SIG-M5 (cell line): ENCODE measurements around the gene UBA6.
"Not testable (repeated sequence)": the region's sequence is repeated elsewhere in the genome, so short reads cannot be mapped to it uniquely, and the experiment has no call there.

Source experiments
- DNase-seq: peaks from one replicate; lab custom pipeline; 2025; lab: John Stamatoyannopoulos, UW

The UBA6 gene

DNA sequence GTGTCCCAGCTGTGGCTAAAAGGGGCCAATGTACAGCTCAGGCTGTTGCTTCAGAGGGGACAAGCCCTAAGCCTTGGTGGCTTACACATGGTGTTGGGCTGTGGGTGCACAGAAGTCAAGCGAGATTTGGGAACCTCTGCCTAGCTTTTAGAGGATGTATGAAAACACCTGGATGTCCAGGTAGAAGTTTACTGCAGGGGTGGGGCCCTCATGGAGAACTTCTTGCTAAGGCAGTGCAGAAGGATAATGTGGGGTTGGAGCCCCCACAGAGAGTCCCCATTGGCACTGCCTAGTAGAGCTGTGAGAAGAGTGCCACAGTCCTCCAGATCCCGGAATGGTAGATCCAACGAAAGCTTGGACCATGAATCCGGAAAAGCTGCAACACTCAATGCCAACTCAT, 40.5 kb downstream of the UBA6 start:
- no peak for DNase-seq

DNA sequence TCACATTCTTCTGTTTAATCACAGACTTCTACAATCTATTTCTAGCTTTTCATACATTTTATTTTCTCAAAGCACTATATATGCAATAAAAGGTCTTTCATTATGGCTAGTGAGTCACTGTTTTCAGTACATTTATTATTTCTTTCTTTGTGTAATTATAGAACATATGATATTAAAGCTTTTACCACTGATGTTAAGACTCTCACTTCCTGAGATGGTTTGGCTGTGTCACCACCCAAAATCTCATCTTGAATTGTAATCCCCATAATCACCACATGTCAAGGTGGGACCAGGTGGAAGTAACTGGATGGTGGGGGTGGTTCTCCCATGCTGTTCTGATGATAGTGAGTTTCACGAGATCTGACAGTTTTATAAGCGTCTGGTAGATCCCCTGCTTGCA, 41.9 kb downstream of the UBA6 start:
- no peak for DNase-seq

DNA sequence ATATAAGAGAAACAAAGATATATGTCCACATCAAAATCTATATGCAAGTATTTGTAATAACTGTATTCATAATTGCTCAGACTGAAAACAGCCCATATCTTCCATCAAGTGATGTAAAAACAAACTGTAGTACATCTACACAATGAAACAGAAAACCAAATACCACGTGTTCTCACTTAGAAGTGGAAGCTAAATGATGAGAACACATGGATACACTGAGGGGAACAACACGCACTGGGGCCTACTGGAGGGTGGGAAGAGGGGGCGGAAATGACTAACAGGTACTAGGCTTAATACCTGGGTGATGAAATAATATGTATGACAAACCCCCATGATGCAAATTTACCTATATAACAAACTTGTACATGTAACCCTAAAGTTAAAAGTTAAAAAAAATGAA, 42.7 kb downstream of the UBA6 start:
- no peak for DNase-seq

DNA sequence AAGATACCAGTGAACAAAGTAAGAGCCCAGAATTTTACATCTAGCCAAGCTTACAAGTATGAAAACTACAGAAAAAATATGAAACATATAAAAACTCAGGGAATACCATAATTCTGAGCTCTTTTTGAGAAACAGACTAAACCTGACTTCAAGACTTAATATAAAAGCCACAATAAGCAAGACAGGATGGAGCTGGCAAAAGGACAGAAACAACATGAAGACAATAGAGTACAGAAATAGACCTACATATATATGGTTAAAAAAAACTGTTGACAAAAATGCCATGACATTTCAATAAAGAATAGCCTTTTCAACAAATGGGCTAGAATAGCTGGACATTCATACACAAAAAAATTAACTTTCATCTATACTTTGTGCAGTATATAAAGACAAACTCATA, 49.4 kb downstream of the UBA6 start:
- DNase-seq: no peak

DNA sequence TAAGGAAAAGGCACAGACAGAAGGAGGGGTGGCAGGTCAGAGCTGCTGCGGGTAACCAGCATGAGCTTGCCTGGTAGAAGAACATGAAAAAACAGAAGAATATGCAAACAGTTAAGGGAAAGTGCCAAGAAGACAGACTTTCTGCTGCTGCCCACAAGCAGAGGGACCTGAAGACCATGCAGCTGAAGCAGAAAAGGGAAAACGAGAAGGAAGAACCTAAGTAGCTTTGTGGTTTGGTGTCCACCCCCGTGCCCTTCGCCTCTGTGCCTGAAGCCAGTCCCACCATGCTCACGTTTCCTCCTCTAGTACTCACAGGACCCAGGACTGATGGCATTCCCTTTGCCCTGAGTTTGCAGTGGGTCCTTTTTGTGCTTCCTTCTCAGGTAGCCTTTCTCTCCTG, 62.8 kb downstream of the UBA6 start:
- DNase-seq: no peak

DNA sequence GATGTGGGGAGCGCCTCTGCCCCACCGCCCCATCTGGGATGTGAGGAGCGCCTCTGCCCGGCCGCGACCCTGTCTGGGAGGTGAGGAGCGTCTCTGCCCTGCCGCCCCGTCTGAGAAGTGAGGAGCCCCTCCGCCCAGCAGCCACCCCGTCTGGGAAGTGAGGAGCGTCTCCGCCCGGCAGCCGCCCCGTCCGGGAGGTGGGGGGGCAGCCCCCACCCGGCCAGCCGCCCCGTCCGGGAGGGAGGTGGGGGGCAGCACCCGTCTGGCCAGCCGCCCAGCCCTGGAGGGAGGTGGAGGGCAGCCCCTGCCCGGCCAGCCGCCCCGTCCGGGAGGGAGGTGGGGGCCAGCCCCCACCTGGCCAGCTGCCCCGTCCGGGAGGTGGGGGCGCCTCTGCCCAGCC, 64.0 kb downstream of the UBA6 start:
- not testable (repeated sequence) for DNase-seq

DNA sequence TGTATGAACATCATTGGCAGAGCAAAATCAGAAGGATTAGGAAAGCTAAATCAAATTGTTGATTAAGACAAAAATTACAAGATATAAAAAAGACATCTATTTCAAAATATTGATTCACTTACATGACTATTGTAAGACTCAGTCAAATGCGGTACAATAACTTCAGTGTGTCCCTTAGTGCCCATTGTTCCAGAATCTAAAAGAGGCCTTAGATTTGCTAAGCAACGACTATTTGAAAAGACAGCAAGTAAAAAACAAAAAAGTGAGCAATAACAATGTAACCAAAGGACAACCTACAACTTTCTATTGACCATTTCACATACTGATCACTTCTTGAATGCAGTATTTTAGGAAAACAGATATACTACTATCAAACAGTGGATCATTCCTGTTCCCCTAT, 65.6 kb downstream of the UBA6 start:
- no peak for DNase-seq

DNA sequence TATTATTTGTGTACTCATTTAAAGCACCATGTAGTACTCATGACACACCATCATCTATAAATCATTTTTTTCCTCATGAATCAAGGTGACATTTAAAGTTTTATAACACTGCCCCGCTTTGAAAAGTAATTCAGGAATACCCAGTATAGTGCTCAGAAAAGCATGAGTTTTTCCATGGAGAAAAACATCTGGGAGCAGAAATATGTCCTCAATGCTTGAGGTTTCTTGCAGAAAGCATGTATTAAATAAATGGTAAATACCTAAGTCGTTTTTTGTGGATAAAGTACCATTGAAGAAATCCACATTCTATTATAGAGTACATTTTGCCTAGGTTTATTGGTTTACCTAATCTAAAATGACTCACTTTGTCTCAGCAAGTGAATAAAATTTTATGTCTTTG, 66.2 kb downstream of the UBA6 start:
- DNase-seq: no peak

DNA sequence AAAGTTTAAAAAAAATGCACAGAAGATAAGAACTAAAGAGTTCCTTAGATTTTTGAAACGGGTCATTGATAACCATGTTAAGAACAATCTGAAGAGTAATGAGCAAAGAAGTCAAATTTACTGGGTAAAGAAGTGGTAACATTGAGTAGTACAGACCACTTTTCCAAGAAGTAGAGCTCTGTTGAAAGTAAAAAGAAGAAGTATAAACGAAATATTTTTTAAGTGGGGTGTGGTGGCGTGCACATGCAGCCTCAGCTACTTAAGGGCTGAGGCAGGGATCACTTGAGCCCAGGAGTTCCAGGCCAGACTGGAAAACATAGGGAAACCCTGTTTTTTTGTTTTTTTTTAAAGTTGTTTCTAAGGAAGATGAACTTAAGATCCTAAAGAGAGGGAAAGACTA, 68.5 kb downstream of the UBA6 start:
- DNase-seq: no peak

DNA sequence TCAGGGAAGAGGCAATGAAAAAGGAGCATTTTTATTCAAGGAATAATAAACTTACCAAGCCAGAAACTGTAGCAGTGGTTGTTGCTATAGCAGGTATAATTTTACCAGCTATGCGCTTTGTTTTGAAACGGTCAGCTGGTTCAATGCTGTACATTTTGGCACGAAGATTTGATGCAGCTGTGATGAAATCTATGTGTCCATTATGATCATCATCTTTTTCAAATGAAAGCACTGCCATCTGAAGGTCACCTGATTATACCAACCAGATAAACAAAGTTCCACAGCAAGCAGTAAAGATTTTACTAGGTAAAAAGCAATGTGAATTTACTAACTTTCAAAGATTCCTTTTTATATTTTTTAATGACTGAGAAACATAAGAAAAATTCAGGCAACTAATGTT, 76.0 kb downstream of the UBA6 start:
- DNase-seq: no peak

DNA sequence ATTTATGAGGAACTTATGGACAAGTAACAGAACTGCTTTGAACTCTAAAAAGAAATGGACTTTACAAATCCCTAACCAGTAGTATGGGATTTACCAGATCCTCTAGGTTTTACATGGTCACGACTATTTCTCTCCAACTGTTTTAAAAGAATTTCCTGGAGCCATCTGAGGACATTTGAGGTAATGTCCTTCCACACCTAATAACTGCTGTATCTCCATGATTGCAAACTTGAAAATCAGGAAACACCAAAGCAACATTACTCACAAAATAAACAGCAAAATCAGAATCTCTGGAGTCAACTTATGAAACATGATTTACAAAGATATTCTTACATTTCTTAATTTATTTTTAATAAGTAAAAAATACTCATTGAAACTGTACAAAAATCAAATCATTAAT, 84.5 kb downstream of the UBA6 start:
- DNase-seq: no peak

DNA sequence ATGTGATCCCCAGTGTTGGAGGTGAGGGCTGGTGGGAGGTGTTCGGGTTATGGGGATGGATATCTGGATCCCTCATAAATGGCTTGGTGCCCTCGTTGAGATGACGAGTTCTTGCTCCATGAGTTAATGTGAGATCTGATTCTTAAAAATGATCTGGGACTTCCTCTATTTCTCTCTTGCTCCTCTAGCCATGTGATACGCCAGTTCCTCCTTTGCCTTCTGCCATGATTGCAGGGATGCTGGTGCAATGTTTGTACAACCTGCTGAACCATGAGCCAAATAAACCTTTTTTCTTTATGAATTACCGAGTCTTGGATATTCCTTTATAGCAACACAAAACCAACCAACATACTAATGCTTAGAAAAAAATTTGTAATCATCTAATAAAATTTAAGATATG, 85.8 kb downstream of the UBA6 start:
- DNase-seq: no peak

DNA sequence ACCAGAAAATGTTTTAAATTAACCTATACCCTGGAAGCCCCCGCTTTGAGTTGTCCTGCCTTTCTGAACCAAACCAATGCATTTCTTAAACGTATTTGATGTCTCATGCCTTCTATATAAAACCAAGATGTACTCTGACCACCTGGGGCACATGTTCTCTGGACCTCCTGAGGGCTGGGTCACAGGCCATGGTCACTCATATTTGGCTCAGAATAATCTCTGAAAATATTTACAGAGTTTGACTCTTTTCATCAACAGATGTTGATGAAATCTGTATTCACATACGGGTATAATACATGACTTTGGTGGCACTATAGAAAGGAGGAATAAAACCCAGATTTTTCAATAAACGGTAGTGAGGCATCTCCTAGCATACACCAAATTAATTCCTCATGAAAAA, 86.8 kb downstream of the UBA6 start:
- no peak for DNase-seq

DNA sequence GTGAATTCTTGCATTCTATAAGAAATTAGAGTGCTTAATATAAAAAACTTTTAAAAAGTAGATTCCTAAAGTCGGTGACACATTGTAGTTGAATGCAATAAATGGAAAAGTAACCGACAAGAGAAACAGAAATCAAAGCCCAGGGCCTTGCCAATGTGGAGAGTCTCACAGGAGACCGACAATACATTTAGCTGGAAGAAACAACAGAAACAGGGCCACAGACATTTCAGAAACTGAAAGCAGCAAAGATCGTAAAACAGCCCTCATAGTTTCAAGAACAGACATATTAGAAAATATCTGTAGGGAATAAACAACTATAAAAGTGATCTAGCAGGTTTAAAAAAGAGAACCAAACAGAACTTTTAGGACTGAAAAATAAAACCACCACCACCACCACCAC, 92.9 kb downstream of the UBA6 start:
- no peak for DNase-seq

DNA sequence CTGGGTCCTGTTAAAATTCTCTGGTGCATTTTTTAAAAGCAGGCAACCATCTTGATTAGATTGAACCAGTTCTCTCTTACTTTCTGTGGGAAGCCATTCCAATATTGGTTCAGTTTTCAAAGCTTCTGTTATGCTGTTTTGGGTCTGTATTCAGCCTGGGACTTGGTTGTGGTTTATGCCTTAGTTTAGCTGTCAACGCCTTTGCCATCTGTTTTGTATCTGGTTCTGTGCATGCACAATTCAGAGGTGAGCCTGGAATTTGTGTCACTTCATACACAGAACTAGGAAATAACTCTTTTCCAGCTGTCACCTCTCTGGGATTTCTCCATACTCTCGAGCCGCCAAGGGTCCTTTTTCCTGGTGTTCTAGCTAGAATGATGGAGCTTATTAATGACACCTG, 96.2 kb downstream of the UBA6 start:
- DNase-seq: no peak

DNA sequence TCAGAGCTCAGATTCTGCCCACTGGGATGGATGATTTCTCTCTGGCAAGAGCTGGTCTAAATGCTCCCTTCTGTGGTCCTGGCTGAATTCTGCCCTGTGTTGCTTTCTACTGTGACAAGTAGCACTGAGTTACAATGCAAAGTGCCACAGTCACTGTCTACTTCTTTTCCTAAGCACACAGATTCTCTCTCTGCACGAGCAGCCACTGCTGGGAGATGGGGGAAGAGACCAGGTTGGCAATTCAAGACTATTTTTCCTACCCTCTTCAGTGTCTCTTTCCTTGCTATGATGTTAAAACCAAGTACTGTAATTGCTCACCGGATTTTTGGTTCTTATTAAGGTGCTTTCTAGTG, 97.0 kb downstream of the UBA6 start:
- DNase-seq: no peak

DNA sequence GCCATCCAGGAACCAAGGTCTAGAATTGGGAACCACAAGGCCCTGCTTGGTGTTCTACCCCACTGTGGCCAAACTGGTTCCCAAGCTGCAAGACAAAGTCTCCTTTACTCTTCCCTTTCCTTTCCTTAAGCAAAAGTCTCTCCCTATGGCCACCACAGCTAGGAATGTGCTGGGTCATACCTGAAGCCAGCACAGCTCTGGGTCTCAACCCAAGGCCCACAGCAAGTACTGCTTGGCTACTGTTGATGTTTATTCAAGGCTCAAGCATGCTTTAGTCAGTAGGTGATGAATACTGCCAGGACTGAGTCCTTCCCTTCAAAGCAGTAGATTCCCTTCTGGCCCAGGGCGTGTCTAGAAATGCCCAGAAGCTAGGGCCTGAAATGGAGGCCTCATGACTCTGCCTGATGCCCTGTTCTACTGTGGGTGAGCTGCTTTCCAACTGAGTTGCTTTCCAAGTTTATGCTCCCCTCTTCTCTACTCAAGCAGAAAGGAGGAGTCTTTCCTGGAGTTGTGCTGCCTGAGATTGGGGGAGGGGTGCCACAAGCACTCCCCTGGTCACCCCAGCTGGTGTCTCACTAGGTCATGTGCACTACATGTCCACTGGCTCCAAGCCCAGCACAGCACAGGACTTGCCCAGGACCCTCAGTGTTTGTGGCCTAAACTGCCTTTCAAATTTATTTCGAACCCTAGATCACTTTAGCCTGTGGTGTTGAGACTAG, 97.5 kb downstream of the UBA6 start:
- DNase-seq: no peak

DNA sequence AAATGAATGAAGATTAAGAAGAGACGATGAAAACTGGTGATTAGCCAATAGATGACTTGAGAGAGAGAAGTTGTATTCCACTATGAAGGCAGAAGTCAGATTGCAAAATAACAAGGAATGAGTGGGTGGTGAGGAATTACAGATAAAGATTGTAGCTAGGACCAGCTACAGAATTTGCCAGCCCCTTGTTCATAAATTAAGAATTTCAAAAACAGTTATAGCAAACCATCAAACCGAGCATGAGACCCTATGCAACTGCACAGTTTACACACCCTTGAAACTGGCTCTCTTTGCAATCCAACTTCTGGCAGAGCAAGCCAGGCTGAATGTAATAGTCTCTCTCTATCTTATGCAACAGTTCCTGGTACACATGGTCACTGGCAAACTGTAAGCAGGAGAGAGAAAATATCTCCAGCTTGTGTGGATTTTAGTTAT, 107.2 kb downstream of the UBA6 start:
- no peak for DNase-seq

DNA sequence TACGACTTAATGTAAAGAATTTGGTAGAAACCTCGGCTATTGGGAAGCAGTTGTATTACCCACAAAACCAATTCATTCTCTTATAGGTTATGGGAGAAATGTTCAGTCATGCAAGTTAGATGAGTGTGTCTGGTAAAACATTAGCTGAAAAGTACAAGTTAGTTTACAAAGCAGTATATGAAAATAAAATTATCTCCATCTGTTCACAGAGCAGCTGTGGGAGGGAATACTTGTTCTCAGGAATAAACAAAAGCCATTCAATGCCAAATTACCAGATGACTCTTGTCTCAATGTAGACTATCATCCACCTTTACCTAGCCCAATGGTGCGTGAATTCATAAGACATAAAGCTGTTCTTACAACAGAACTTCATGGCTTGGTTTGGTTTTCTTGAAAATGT, 113.8 kb downstream of the UBA6 start:
- DNase-seq: no peak

DNA sequence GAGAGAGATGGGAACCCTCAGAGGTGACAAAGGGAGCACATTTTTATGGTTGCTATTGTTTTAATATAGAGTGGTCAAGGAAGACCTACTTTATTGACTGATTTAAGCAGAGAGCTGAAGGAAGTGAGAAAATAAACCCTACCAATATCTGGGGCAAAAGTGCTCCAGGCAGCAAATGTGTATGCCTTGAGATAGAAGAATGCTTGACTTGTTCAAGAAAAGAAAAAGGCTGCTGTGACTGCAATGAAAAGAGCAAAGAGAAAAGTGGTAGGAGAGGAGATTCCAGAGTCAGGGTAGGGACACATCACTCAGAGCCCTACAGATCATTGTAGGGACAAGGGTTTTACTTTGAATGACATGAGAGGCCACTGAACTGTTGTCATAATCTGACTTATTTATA, 116.5 kb downstream of the UBA6 start:
- DNase-seq: no peak

DNA sequence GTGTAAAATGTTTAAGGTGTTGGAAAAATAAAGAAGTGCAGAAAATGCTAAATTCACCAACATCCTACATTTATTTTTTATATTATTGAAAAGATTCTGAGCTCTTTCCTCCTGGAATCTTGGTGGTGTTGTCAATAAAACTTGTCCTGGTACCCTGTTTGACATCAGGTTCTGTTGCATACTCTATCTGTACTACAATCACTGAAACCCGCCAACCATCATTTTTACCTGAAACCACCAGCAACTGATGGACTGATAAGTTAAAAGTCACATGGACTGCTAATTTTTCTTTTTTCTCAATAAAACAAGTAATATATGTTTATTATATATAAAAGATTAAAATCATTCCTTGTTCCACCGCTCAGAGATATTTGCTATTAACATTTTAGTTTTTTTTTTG, 119.0 kb downstream of the UBA6 start:
- no peak for DNase-seq

DNA sequence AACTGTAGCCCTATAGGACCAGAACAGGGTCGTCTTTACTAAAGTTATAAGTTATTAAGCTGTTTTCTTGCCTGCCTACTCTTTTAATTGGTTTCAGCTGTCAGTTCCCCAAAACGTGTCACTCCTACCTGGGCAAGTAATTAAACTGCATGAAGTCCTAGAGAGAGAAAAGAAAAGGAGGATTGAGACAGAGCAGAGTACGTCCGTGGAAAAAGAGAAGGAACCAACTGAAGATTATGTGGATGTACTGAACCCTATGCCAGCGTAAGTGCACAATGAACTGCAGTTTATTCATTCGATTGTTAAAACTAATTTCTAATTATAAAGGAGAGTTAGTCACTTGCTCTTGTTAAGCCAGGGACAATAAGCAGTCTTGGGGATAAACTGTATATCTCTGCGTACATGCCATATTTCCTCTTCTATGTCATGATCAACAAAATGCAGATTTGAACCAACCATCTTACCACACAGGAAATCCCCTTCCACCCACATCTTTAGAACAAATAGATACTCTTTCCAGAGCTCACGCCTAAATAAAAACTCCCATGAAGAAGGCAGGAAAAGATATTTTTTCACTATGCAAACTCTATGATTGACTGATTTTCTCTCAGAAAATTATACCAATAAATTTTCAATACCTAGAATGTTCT, 119.6 kb downstream of the UBA6 start:
- no peak for DNase-seq

DNA sequence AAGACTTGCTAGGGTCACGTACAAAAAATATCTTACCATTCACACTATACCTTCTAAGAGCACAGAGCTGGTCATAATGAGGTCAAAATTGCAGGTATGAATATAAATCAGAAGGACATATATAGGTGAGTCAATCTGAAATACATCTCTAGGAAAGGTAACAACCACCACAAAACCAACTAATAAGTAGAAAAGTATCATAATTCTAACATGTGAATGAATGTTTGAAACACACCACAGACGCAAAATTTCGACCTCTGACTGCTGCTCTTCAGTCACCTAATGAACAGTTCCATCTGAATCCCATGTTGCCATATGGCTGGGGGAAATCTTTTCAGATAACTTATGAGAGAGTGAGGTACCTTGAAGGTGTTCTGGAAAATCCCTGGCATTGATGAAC, 120.4 kb downstream of the UBA6 start:
- no peak for DNase-seq

DNA sequence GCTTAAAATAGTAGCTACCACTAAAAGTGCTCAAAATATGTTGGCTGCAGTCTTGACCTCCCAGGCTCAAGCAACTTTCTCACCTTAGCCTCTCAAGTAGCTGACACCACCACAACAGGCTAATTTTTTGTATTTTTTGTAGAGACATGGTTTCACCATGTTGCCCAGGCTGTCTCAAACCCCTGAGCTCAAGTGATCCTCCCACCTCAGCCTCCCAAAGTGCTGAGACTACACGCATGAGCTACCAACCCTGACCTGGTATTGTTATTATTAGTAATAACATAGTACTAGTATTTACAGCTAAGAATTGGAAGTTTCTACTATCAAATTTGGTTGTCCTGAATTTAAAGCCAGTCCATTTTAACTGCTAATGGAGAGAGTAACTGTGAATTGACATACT, 124.4 kb downstream of the UBA6 start:
- DNase-seq: no peak
